ENCODE data around the gene RPL34. TPM values are rescaled to one million over a fixed set of nuclear protein-coding genes. Genes with fewer than 3 reads are reported as not detected.

The RPL34 gene
- total RNA-seq, 2 donors from 2014 or later, result 1,695 to 1,802 TPM

DNA sequence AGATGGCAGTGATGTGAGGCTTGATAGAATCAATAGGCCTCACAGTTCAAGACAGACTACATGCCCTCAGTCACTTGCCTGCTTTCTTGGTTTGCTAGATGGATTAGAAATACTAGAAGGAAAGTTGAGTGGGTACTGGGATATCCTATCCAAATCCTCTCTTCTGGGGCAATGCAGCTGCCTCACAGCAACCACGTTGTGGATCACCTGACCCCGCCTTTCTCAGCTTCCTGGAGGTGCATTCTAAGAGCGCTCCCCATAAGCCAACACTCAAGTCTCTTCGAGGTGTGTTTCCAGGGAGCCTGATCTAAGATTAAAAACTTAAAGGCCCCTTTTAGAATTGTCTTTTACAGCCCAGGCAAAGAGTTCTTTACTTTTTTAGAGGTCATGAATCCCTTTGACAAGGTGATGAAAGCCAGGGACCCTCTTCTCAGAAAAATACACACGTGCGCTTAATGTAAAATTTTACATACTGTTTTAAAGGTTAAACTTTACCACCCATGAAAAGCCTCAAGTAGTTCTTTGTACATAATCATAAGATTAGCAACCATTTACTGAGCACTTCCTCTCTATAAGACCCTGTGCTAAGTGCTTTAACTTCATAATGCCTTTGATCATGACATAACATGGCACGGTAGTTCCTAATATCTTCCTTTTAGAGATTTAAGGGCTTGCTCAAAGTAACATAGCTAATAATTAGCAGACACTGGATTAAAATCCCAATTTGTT is 840 bp upstream of the RPL34 start:
- Mint-ChIP-seq H3K27ac (peak overlapping the region; percentile 97 to 99), H3K9me3 (no peaks in the 10 kb centered on the region), H3K36me3 (peaks cover 48 to 73% of the 10 kb centered on the region in 2 donors)
- ATAC-seq (peak; percentile 32 to 42), DNase-seq (ENCODE audit: low spot score in 2 of 2) (peak in 1 of 2 donors; percentile 33)

GRCh38 chr4:108620933-108621905 is 843 bp downstream of the RPL34 start:
- peaks cover 43 to 71% of the 10 kb centered on the region in 2 donors for H3K36me3 Mint-ChIP-seq
- DNase-seq (ENCODE audit: low spot score in 2 of 2) (no peak), ATAC-seq (no peak)
- H3K9me3 Mint-ChIP-seq, result no peaks in the 10 kb centered on the region
- H3K27ac Mint-ChIP-seq, result peak overlapping the region; percentile 97 to 99

GRCh38 chr4:108622022-108622421 is 1.6 kb downstream of the RPL34 start:
- peak overlapping the region in 1 of 2 donors; percentile 82 for H3K27ac Mint-ChIP-seq
- H3K36me3 Mint-ChIP-seq, result peaks cover 35 to 69% of the 10 kb centered on the region in 2 donors
- no peaks in the 10 kb centered on the region for H3K9me3 Mint-ChIP-seq
- ATAC-seq, result peak in 1 of 2 donors; percentile 41
- no peak for DNase-seq (ENCODE audit: low spot score in 2 of 2)

DNA sequence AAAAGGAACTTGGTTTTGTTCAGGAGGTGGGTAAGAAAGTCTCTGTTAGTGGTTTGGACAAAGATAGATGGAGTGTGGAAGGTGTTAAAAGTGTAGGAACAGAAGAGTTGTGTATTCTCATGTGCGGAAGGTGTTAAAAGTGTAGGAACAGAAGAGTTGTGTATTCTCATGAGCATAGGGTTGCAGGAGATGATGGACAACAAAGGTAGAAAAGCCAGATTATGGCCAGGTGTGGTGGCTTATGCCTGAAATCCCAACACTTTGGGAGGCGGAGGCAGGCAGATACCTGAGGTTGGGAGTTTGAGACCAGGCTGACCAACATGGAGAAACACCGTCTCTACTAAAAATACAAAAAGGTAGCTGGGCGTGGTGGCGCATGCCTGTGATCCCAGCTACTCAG is 2.5 kb downstream of the RPL34 start:
- peaks cover 34 to 67% of the 10 kb centered on the region in 2 donors for H3K36me3 Mint-ChIP-seq
- peak overlapping the region; percentile 39 to 88 for H3K27ac Mint-ChIP-seq
- DNase-seq (ENCODE audit: low spot score in 2 of 2) (no peak), ATAC-seq (no peak)
- no peaks in the 10 kb centered on the region for H3K9me3 Mint-ChIP-seq

DNA sequence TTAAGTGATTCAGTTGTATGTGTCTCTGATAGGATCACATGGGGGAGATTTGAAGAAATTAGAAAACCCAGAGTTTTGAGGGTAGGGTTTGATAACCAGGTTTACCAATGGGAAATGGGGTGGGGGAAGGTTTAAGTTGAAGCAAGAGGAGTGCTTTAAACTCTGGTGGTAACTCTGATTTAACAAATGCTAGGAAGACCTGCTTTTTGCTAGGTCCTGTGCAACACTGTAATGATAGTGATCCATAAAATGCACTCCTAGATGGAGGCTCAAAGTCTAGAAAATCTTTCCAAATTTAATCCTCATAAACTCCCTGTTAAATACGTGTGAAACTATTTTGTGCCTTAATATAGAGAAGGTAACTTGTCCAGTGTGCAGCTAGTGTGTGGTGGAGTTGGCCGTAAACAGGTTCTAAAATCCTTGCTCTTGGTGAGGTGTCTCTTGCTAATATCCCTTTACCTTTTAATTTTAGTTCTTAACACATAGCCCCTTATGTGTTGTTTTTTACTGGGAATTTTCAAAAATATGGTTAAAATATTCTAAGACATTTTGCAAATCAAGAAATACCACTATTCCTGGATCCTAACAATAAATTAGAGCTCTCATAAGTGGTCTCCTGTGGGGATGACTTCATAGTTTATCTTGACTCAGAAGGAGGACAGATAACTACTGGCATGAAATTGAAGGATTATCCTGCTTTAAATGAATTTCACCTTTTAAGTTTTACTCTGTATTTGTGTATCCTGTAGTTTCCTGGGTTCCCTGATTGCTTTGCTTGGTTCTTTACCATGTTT is 4.1 kb downstream of the RPL34 start:
- peak overlapping the region in 1 of 2 donors; percentile 89 for H3K27ac Mint-ChIP-seq
- ATAC-seq (no peak), DNase-seq (ENCODE audit: low spot score in 2 of 2) (no peak)
- peaks cover 34 to 68% of the 10 kb centered on the region in 2 donors for H3K36me3 Mint-ChIP-seq
- H3K9me3 Mint-ChIP-seq, result no peaks in the 10 kb centered on the region

- peaks cover 22 to 74% of the 10 kb centered on the region in 2 donors for H3K36me3 Mint-ChIP-seq
- peak overlapping the region in 1 of 2 donors; percentile 65 for H3K27ac Mint-ChIP-seq
- no peaks in the 10 kb centered on the region for H3K9me3 Mint-ChIP-seq
- ATAC-seq (no peak), DNase-seq (ENCODE audit: low spot score in 2 of 2) (no peak)
Observed at GRCh38 chr4:108626056-108626455, 5.7 kb downstream of the RPL34 start.

- Mint-ChIP-seq H3K27ac (no peak overlapping the region), H3K9me3 (no peaks in the 10 kb centered on the region), H3K36me3 (peaks cover 10 to 51% of the 10 kb centered on the region in 2 donors)
- no peak for DNase-seq (ENCODE audit: low spot score in 2 of 2)
- no peak for ATAC-seq
Observed at GRCh38 chr4:108628411-108628810, 8.0 kb downstream of the RPL34 start.

DNA sequence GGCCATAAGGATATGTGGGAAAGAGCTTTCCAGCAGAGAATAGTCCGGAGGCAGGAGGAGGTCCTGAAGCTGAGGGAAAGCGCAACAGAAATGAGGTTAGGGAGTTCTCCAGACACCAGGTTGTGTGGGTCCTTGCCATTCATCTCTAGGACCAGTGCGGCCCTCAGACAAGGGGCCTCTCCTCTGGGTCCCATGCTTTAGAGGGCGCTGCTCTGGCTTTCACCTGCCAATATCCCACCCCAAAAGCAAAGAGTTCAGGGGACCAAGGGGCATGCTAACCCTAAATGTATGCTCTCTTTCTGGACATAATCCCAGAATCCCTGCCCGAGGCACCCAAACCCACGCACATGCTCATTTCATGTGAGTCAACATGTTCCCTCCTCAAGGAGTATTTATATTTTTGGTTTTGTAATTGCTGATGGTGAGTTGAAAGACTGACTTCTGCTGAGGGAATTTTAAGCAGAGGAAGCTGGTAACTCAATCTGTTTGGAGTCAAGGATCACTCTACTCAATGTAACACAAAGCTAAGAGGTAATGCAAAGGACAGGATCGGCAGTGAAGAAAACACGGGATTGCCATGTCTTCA is 14.8 kb downstream of the RPL34 start:
- peak overlapping the region; percentile 30 to 92 for H3K27ac Mint-ChIP-seq
- H3K36me3 Mint-ChIP-seq, result peaks cover 0 to 7% of the 10 kb centered on the region in 2 donors
- peak in 1 of 2 donors; percentile 24 for ATAC-seq
- DNase-seq (ENCODE audit: low spot score in 2 of 2), result no peak
- no peaks in the 10 kb centered on the region for H3K9me3 Mint-ChIP-seq

- H3K9me3 Mint-ChIP-seq, result no peaks in the 10 kb centered on the region
- ATAC-seq (no peak), DNase-seq (ENCODE audit: low spot score in 2 of 2) (no peak)
- peak overlapping the region in 1 of 2 donors; percentile 30 for H3K27ac Mint-ChIP-seq
- no peaks in the 10 kb centered on the region for H3K36me3 Mint-ChIP-seq
Observed at GRCh38 chr4:108636246-108636645, 15.9 kb downstream of the RPL34 start.

GRCh38 chr4:108637856-108638255 is 17.5 kb downstream of the RPL34 start:
- ATAC-seq, result no peak
- no peaks in the 10 kb centered on the region for H3K36me3 Mint-ChIP-seq

DNA sequence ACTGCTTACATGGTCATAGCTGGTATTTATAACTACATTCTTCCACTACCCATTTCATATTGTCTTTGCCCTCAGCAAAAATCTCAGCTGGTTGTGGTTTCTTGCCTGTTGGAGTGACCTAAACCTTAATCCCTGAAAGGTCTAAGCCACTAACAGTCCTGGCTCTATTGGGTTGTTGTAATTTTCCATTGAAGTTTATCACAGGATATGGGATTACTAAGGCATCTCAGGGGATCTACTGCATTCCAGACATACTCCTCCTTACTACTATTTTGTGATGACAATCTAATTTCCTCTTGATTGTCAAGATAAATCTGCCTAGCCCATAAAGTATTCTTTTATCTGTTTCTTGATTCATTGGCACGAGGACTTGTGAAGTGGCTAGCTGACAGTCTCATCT is 23.9 kb downstream of the RPL34 start:
- H3K36me3 Mint-ChIP-seq, result no peaks in the 10 kb centered on the region
- H3K9me3 Mint-ChIP-seq, result no peaks in the 10 kb centered on the region
- ATAC-seq (no peak), DNase-seq (ENCODE audit: low spot score in 2 of 2) (no peak)
- no peak overlapping the region for H3K27ac Mint-ChIP-seq

More at GRCh38 chr4:108637856-108638255, 17.5 kb downstream of the RPL34 start:
- DNase-seq (ENCODE audit: low spot score in 2 of 2), result no peak
- no peaks in the 10 kb centered on the region for H3K9me3 Mint-ChIP-seq
- peak overlapping the region in 1 of 2 donors; percentile 5 for H3K27ac Mint-ChIP-seq

GRCh38 chr4:108646706-108647105 is 26.3 kb downstream of the RPL34 start:
- no peaks in the 10 kb centered on the region for H3K9me3 Mint-ChIP-seq
- no peak overlapping the region for H3K27ac Mint-ChIP-seq
- peaks cover 7 to 8% of the 10 kb centered on the region in 2 donors for H3K36me3 Mint-ChIP-seq
- DNase-seq (ENCODE audit: low spot score in 2 of 2), result no peak
- ATAC-seq, result no peak

DNA sequence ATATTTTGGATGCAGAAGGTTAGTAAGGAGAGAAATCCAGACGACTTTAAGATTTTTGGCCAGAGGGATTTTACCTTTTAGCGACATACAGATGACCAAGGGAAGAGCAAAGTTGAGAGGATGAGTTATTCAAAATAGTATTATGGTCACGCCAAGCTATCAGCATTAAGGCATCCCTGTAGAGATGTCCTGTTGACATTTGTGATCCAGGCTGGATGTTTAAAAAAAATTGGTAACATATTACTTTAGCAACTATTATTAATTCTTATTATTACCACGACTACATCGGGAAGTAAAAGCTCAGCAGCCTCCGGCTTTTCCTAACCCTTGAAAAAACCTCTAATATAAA is 29.5 kb downstream of the RPL34 start:
- Mint-ChIP-seq H3K36me3 (peaks cover 22 to 24% of the 10 kb centered on the region in 2 donors), H3K9me3 (no peaks in the 10 kb centered on the region), H3K27ac (peak overlapping the region; percentile 99)
- ATAC-seq (peak in 1 of 2 donors; percentile 7), DNase-seq (ENCODE audit: low spot score in 2 of 2) (no peak)

DNA sequence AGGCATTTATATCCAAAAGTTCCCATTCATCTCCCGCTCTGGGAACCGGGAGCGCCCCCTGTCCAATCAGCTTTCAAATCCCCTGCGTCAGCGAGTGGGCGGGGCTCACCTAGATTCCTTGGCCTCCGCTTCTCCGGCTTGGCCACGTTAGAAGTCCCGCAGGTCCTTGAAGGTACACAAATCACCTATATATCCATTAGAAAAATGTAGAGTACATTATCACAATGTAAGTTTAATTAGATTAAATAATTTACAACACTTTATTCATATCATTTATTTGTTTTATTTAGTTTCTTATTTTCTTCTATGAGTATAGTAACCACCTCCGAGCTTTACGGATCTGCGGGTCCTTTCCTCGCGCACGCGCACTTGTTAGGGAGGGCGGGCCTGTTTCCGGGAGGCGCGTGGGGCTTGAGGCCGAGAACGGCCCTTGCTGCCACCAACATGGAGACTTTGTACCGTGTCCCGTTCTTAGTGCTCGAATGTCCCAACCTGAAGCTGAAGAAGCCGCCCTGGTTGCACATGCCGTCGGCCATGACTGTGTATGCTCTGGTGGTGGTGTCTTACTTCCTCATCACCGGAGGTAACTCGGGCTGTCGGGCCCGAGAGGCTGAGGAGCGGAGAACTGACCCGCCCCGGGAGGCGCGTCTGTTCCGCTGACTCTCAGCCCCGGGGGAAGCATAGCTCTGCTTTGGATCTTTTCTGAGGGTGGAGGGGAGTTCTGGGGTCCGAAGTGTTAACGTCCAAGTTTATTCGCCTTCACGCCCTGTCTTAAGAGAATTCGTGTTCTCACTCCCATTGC is 30.0 kb downstream of the RPL34 start, which contains the start of gene OSTC:
TSS of gene OSTC (plus strand) at position 388 of the 802 bp plus-strand sequence. CDS start at position 445, 57 bp downstream.
- Mint-ChIP-seq H3K9me3 (no peaks in the 10 kb centered on the region), H3K27ac (peak within 1 kb of the TSS; percentile 99), H3K36me3 (peaks cover 22 to 24% of the 10 kb centered on the region in 2 donors)
- ATAC-seq, result peak; percentile 92 to 93
- peak; percentile 93 to 94 for DNase-seq (ENCODE audit: low spot score in 2 of 2)

DNA sequence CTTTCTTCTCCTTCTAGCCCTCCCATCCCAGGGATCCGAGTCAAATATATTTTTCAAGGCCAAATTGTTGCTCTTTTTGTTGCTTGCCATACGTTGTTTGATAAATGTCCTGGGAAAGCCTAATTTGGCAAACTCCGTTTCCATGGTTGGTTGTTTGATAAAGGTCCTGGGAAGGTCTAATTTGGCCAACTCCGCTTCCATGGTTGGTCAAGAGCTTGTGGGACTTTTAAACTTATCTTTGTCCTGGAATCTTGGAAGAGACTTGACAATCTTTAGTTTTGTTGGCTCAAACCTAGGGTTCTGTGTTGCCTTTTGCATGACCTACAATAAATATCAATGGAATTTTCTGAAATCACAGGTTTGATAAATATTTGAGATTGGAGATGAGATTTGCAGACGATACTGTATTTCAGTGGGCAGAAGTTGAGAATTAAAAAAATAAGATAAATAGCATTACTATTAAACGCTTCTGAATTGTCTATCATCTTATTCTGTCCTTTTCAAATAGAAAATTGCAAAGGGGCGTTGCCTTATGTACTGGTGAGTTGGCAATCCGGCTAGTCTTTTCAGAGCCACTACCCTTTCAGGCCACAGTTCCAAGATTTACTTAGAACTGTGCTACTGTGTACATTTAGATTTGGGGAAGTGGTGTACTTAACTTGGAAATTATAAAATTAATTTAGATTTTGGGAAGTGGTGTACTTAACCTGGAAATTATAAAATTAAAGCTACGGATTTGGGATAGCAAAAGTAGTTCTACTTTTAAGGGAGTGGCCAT is 30.8 kb downstream of the RPL34 start:
- Mint-ChIP-seq H3K36me3 (peaks cover 22 to 24% of the 10 kb centered on the region in 2 donors), H3K27ac (peak overlapping the region; percentile 99), H3K9me3 (no peaks in the 10 kb centered on the region)
- ATAC-seq, result no peak
- DNase-seq (ENCODE audit: low spot score in 2 of 2), result no peak
